ENCODE data around the gene MCRIP1. TPM values are rescaled to one million over a fixed set of nuclear protein-coding genes. Genes with fewer than 3 reads are reported as not detected.

The MCRIP1 gene
- total RNA-seq, 1 experiment from 2014 or later, result 45.8 TPM

GRCh38 chr17:81860756-81861568 lies 27.9 kb upstream of the MCRIP1 start:
- DNase-seq (ENCODE audit: low spot score), result peak; percentile 100

- no peak for DNase-seq (ENCODE audit: low spot score)
Measured at GRCh38 chr17:81859906-81860755, 27.0 kb upstream of the MCRIP1 start, which contains the start of gene P4HB. P4HB (minus strand) TSS chr17:81860535; CDS start chr17:81860471, 64 bp downstream.

- DNase-seq (ENCODE audit: low spot score), result no peak
Measured at GRCh38 chr17:81858967-81859905, 26.1 kb upstream of the MCRIP1 start.

- DNase-seq (ENCODE audit: low spot score), result no peak
Measured at GRCh38 chr17:81858170-81858966, 25.3 kb upstream of the MCRIP1 start.

GRCh38 chr17:81854974-81855774 lies 22.1 kb upstream of the MCRIP1 start:
- DNase-seq (ENCODE audit: low spot score), result no peak

- no peak for DNase-seq (ENCODE audit: low spot score)
Measured at GRCh38 chr17:81852237-81852636, 19.1 kb upstream of the MCRIP1 start.

- no peak for DNase-seq (ENCODE audit: low spot score)
Measured at GRCh38 chr17:81851423-81851822, 18.3 kb upstream of the MCRIP1 start.

GRCh38 chr17:81849457-81849856 lies 16.4 kb upstream of the MCRIP1 start:
- no peak for DNase-seq (ENCODE audit: low spot score)

GRCh38 chr17:81846743-81847689 lies 13.9 kb upstream of the MCRIP1 start:
- DNase-seq (ENCODE audit: low spot score), result no peak

GRCh38 chr17:81845881-81846742 lies 13.0 kb upstream of the MCRIP1 start:
- no peak for DNase-seq (ENCODE audit: low spot score)

- no peak for DNase-seq (ENCODE audit: low spot score)
Measured at GRCh38 chr17:81845361-81845760, 12.3 kb upstream of the MCRIP1 start.

- no peak for DNase-seq (ENCODE audit: low spot score)
Measured at GRCh38 chr17:81844887-81845286, 11.8 kb upstream of the MCRIP1 start.

- peak; percentile 41 for DNase-seq (ENCODE audit: low spot score)
Measured at GRCh38 chr17:81844327-81844851, 11.3 kb upstream of the MCRIP1 start.

- DNase-seq (ENCODE audit: low spot score), result no peak
Measured at GRCh38 chr17:81843713-81844326, 10.7 kb upstream of the MCRIP1 start.

- DNase-seq (ENCODE audit: low spot score), result no peak
Measured at GRCh38 chr17:81842725-81843504, 9.8 kb upstream of the MCRIP1 start.

GRCh38 chr17:81842378-81842724 lies 9.3 kb upstream of the MCRIP1 start:
- no peak for DNase-seq (ENCODE audit: low spot score)

Measured in A172 (cell line).